GM18861 (cell line): ENCODE results near the gene SIRPB2.

Experiments used
- ATAC-seq: cut with Tn5 transposase; IDR thresholded peaks from one replicate; pipeline ENCODE4 v1.9.1; 2021; ENCODE audit not compliant: unreplicated experiment

The SIRPB2 gene

DNA sequence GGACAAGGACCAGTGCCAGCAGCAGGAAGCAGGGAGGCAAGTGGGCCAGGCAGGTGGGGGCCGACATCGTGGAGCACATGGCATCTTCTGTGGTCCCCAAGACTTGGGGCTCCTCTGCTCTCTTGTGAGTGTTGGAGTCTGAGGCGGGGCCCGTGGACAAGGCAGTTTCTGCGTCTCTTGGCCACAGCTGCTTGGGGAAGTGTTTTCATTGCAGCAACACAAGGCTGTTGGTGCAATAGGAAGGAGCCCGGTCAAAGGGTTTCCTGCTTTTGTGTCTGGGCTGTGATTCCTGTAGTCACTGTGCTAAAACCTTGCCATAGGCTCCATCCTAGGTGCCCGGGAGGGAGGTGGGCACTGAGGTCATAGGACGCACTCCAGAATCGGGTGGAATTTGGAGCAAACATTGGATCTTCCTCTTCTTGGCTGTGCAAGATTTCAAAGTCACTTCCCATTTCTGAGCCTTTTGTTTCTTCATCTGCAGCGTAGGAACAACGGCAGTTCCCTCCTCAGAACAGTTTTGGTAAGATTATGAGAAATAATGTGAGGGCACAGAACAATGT lies at the start of gene SIRPB2:
Gene SIRPB2, minus strand, starts transcription at position 140 of the 560 bp plus-strand sequence. Its CDS starts 61 bp downstream, at position 79.
- ATAC-seq: no peak

DNA sequence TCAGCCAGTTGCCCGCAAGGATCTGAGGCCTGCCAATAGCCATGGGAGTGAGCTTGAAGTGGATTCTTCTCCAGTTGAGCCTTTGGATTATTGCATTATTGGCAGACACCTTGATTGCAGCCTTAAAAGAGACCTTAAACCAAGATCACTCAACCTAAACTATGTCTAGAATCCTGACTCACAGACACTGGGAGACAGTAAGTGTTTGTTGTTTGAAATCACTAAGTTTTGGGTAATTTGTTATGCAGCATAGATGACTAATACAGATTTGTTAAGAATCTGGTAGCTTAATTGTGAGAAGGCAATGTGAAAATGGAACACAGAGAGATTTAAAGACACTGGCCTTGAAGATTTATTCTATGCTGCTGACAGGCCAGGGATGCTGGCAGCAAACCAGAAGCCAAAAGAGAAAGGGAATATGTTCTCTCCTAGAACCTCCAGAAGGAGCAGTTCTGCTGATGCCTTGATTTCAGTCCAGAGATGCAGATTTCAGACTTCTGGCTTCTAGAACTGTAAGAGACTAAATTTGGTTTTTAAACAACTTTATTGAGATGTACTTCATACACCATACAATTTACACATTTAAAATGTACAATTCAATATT lies 48.7 kb upstream of the SIRPB2 start:
- no peak for ATAC-seq

DNA sequence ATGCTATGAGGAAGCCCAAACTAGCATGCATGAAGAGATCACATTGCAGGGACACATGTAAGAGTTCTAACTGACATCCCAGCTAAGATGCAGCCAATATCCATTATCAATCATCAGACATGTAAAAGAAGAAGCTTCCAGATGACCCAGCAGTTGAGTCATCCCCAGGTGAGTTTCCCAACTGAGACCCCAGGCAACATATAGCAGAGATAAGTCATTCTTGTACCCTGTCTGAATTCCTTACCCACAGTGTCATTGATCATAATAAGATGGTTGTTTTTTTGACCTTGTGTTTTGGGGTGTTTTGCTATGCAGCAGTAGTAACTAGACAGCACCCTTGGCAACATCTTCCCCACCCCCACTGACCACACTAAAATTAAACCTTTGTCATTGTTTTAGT lies 47.4 kb upstream of the SIRPB2 start:
- no peak for ATAC-seq

DNA sequence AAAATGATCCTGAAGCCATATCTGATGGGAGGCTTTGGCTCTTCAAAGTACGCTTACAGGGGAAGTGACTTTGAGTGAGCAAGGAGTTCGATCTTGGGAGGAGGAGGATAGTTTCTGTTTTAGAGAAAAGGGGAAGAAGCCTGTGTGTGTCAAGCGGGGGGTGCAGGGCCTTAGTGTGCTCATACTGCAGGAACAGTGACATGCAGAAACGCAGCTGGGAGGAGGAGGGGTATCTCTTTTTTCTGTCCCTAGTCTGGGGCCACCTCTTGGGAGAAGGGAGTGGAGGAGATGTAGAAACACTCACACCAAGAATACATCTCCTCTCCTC lies 46.5 kb upstream of the SIRPB2 start:
- ATAC-seq: no peak

DNA sequence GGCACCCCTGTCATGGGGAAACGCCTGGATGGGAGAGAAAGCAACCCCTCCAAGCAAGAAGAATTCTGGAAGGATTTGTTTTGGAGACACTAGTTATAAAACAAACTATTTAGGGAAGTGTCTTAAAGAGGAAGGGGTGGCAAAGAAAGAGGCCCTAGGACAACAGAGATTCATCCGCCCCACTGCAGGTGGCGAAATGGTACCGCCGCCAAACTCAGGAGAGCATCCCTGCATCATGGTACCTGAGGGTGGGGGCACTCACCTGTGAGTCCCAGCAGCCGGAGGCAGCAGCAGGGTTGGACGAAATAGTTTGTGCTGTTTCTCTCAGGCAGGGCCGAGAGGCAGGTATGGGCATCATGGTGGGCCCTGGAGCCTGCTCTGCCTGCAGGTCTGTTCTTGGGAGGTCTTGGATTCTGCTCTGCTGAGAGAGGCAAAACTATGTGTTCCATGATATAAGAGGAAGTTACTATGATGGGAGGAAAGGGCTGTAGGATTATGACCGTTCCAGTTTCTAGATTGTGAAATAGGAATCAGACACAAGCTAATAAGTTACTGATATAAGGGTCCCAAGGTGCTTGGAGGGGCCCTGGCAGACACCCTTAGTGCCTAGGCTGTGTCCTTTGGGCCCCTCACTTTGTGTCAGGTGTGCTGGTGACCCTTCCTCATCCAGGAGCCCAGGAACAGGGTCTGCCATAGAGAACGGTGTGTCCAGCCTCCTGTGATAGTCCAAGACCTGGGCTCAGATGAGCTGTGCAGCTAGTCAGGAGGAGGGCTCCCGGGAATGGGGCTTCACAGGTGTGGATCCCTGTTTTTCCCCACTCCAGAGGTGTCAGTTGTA lies 45.9 kb upstream of the SIRPB2 start:
- ATAC-seq: no peak

DNA sequence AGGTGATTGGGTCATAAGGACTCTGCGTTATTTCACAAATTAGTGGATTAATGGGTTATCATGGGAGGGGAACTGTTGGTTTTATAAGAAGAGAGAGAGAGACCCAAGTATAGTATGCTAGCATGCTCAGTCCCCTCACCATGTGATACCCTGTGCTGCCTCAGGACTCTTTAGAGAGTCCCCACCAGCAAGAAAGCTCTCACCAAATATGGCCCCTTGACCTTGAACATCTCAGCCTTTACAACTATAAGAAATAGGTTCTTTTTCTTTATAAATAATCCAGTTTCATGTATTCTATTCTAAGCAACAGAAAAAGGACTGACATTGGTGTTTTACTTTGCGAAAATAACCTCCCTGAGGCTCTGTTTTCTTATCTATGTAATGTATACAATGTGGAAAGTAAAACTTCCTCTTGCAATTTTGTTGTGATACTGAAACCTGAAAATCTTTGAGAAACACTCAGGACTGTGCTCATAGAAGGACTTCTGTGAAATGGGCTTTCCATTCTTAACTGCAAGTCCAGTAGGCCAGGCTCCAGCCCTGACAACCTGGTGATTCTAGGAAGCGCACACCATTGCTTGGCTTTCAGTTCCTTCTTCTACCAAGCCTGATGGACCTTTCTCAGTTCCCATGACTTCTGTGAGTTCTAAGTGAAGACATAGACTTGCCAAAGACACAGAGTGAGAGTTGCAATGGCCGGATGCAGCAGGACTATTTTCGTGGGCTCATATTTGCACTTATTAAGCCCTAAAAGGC lies 44.4 kb upstream of the SIRPB2 start:
- ATAC-seq: peak; percentile 86

DNA sequence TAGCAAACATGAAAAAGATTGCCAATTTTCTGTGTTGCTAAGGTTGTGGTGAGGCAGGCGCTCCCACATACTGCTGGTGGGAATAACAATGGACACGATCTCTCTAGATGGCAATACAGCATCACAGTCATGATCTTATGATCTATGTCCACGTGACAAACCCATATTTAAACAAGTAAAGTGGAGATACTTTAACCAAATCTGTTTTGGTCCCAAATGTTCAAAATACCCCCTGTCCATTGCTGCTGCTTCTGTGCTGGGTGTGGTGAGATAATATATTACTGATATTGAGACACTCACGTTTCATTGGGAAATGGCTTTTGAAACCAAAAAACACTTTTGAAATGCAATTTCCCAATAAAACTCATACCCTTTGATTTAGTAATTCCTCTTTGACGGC lies 43.3 kb upstream of the SIRPB2 start:
- ATAC-seq: no peak

DNA sequence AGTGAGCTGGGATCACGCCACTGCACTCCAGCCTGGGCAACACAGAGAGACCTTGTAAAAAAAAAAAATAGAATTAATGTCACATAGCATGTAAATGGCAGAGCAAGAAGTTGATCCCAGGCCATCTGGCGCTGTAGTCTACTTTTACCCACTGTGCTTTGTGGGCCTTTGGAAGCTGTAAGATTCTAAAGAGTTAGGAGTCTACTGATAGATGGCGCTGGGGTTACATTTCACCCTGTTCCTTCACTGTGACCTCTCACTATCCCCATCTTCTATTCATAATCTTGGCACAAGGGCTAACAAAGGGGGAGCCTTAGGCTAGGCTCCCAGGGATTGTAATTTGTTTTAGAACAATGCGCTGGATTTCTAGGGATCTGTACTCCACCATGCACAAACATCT lies 41.8 kb upstream of the SIRPB2 start:
- ATAC-seq: no peak

DNA sequence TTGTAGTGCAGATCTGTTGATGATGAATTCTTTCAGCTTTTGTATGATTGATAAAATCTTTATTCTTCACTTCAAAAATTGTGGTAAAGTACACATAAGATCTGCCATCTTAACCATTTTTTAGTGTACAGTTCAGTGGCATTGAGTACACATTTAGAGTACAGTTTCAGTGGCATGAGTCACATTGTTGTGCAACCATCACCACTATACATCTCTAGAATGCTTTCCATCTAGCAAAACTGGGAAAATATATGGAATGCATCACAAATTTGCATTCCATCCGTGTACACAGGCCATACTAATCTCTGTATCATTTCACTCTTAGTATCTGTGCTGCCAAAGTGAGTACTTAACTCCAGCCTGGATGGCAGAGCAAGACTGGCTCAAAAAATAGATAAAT lies 37.6 kb upstream of the SIRPB2 start:
- ATAC-seq: no peak

DNA sequence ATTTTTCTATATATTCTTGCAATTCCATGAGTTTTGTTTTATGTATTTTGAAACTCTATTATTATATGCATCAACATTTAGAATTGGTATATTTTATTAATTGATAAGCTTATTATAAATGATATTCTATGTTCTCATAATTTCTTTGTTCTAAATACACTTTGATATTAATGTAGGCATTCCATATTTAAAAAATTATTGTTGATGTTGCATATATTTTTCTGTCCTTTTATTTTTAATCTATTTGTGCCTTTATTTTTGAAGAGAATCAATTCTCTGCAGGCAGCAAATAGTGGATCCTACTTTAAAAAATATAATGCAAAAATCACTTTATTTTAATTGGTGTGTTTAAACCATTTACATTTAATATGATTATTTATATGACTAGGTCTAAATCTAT lies 36.7 kb upstream of the SIRPB2 start:
- no peak for ATAC-seq

DNA sequence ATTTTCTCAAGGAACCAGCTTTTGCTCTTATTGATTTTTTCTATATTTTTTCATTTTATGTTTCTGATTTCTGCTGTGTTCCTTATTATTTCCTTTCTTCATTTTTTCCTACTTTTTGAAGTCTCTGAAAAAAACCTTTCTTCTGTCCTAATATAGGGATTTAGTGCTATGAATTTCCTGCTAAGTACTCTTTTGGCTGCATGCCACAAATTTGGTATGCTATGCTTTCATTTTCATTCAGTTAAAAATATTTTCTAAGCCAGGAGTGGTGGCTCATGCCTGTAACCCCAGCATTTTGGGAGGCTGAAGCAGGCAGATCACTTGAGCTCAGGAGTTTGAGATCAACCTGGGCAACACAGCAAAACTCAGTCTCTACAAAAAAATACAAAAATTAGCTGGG lies 35.7 kb upstream of the SIRPB2 start:
- ATAC-seq: no peak

DNA sequence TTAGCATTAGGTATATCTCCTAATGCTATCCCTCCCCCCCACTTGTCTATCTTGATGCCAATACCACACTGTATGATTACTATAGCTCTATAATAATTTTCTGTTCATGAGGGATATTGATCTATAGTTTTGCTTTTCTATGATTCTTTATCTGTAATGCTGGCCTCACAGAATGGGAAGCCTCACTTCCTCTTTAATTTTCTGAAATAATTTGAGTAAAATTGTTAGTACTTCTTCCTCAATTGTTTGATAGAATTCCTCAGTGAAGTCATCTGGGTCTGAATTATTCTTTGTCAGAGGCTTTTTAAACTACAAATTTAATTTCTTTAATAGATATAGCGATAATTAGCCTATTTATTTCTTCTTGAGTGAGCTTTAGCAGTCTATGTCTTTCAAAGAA lies 35.1 kb upstream of the SIRPB2 start:
- ATAC-seq: no peak

DNA sequence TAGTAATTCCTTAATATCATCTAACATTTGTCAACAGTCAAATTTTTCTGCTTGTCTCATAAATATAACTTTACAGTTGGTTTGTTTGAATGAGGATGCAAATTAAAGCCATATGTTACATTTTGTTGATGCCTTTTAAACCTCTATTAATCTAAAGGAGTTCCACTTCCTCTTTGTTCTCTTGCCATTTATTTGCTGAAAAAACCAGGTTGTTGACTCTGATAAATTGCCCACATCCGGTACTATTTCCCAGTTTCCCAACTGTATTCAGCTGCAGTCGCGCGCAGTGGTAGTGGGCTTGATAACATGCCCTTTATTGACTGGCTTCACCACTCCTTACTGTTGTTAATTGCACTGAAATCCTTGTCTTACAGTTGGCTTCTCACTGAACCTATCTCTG lies 32.8 kb upstream of the SIRPB2 start:
- no peak for ATAC-seq

DNA sequence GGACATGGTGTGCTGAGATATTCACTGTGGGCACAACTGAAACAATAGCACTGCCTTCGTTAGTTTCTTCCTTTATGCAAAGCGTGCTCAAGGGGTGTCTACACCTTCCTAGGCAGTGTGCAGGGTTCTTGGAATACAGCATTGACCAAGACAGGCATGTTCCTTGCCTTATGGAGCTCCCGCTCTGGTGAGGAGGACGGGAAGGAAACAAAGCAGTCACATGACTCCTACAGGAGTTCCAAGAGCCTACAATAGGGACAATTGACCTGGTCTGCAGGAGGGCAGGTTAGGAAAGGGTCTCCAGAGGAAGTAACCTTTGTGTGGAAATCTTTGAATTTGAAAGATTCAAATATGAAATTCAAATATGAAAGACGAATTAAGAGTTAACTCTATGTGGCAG lies 25.8 kb upstream of the SIRPB2 start:
- ATAC-seq: no peak

DNA sequence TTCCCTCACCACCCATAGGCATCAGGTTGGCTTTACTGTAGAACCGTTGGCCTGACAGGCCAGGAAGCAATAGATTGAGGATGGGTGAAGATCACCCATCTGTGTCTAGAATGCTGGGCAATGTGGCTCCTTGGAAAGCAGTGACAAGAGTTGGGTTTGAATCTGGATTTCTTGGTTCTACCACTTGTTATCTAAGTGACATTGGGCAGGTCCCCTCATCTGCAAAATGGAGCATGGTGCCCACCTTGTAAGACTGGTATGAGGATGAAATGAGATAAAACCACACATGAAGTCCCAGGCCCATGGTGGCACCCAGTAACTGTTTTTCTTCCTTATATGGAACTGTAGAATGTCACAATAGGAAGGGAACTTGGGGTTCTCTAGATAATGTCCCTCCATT lies 22.6 kb upstream of the SIRPB2 start:
- no peak for ATAC-seq

DNA sequence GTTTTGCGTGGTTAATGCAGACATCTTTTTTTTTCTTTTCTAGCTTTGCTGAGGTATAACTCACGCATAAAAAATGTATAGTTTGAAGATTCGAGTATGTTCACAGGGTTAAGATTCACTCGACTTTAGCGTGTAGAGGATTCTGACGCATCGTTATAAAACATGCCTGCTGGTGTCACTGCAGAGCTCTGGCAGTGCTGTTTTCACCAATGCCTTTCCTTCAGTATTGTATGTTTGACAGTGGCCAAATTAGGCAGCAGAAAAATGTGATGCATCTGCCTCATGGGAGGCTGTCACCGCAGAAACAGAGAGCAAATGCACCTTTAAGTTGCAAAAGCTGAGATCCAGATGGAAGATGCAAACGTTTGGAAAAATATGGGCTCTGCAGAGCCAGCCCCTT lies 18.0 kb upstream of the SIRPB2 start:
- no peak for ATAC-seq

DNA sequence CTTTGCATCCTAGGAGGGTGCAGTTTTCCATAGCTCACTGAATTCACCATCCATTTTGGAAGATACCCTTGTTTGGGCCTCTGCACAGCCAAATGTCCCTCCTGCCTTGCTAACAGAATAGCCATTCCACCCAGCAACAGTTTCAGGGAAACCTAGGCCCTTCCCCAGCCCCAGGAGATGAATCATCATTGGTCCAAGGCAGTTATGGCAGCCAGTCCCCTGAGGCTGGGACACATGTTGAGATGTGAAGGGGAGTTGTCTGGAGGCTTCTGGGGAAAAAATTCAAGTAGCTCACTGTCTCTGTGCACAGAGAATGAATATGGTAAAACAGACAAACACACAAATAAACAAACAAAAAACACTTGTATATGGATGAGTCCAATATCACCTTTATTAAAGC lies 17.4 kb upstream of the SIRPB2 start:
- no peak for ATAC-seq

DNA sequence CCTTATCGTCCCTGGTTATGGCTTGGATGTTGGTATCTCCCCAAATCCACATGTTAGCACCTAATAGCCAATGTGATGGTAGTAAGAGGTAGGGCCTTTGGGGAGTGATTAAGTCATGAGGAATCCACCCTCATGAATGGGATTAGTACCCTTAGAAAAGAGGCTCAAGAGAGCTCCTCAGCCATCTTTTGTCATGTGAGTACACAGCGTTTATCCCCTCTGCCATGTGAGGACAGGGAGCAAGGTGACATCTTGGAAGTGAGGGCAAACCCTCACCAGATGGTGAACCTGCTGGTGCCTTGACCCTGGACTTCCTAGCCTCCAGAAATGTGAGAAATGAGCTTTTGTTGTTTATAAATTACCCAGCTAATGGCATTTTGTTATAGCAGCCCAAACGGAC lies 16.1 kb upstream of the SIRPB2 start:
- ATAC-seq: no peak

DNA sequence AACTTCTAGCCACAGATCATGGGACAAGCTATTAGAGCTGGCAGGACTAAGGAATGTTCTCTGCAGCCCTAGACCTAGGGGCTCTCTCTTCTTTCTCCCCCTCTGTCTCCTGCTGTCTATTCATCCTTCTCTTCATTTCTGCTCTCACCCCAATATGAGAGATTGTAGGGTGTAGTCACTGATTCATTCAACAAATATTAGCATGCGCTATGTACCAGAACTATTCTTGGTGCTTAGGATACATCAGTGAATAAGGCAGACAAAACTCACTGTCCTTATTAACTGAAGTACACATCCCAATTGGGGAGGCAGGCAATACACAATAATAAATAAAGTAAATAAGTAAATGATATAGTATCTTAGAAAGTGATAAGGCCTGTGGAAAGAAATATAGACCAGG lies 14.7 kb upstream of the SIRPB2 start:
- no peak for ATAC-seq

DNA sequence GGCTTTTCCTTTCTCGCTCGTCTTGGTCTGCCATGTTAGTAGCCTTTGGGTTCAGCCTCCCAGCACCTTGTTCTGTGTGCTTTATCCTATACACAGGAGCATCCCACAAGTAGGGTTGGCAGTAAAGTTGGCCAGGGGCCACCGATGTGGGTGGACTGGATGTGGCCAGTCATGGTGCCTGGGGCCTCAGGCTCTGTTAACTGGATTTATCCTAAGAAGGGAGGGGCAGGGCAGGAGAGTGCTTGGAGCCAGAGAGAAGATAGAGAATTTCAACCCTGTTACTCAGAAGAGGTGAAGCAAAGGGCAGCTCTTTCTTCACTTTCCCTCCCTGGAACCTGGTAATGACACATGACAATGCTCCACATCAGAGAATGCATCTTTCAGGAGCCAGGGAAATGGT lies 14.1 kb upstream of the SIRPB2 start:
- no peak for ATAC-seq

DNA sequence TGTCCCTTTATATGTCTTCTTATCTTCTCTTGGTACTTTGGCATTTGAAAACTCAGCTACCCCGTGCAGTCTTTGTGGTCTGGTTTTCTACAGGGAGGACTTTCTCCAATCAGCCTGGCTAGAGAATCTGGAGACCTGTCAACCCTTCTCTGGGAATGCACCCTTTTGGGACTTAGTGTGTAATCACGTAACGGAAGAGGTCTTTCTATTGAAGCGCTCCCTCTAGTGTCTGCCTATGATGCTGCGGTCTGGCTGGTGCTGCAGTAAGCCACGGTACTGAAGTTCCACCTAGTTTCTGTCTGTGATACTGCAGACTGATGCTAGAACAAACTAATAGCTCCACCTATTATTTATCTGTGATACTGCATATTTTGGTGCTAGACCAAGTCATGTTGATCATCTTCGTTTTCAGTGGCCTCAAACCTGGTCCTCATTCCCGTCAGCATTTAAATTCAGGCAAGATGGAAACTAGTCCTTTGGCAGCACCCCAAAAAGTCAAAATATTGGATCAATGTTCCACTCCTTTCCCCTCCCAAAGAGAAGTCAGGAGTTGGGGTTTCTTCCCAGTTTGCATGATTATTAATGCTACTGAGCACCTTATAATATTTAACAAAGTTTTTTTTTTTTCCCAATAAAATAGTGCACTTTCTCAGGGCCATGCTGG lies 12.5 kb upstream of the SIRPB2 start:
- peak; percentile 93 for ATAC-seq
